Measurements from ENCODE around the gene ATCAY.

Gene ATCAY

DNA sequence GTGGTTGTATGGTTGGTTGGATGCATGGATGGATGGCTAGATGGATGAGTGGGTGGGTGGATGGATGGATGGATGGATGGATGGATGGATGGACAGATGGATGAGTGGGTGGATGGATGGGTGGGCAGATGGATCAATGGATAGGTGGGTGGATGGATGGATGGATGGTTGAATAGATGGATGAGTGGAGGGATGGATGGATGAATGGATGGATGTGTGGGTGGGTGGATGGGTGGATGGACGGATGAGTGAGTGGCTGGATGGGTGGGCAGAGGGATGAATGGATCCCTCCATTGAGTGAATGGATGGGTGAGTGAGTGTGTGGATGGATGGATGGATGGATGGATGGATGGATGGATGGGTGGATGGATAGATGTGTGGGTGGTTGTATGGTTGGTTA lies 43.4 kb downstream of the ATCAY start:
- Histone ChIP-seq H3K9ac (ENCODE audit: low read depth, low read length) (no peak overlapping the region), H4K20me1 (ENCODE audit: insufficient read depth, low read length) (no peaks in the 10 kb centered on the region), H2AFZ (ENCODE audit: low read depth, low read length) (no peak overlapping the region), H3K79me2 (ENCODE audit: insufficient read depth, low read length) (no peaks in the 10 kb centered on the region), H3K27ac (ENCODE audit: low read length) (no peak overlapping the region), H3K36me3 (ENCODE audit: insufficient read depth, low read length) (no peaks in the 10 kb centered on the region), H3K4me3 (ENCODE audit: low read depth in 1 of 2, low read length in 2 of 2) (no peak overlapping the region), H3K27me3 (ENCODE audit: insufficient read depth, low read length, poor library complexity) (no peaks in the 10 kb centered on the region), H3K9me3 (ENCODE audit: insufficient read depth, low read length, severe bottlenecking) (no peaks in the 10 kb centered on the region), H3K4me1 (ENCODE audit: insufficient read depth, low read length) (no peaks in the 10 kb centered on the region), H3K4me2 (ENCODE audit: insufficient read depth, low read length) (no peak overlapping the region)
- DNase-seq: no peak
- TF ChIP-seq, protein P1, sequence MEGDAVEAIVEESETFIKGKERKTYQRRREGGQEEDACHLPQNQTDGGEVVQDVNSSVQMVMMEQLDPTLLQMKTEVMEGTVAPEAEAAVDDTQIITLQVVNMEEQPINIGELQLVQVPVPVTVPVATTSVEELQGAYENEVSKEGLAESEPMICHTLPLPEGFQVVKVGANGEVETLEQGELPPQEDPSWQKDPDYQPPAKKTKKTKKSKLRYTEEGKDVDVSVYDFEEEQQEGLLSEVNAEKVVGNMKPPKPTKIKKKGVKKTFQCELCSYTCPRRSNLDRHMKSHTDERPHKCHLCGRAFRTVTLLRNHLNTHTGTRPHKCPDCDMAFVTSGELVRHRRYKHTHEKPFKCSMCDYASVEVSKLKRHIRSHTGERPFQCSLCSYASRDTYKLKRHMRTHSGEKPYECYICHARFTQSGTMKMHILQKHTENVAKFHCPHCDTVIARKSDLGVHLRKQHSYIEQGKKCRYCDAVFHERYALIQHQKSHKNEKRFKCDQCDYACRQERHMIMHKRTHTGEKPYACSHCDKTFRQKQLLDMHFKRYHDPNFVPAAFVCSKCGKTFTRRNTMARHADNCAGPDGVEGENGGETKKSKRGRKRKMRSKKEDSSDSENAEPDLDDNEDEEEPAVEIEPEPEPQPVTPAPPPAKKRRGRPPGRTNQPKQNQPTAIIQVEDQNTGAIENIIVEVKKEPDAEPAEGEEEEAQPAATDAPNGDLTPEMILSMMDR (IDR thresholded peaks at IDR 0.05; ENCODE audit: borderline replicate concordance, extremely low read depth, low read length, poor library complexity, severe bottlenecking): no peak
- no peak for TF ChIP-seq EZH2 (IDR thresholded peaks at IDR 0.05; ENCODE audit: borderline replicate concordance, low read depth, low read length, severe bottlenecking)
- ATAC-seq (ENCODE audit: insufficient read depth, low read depth): no peak

DNA sequence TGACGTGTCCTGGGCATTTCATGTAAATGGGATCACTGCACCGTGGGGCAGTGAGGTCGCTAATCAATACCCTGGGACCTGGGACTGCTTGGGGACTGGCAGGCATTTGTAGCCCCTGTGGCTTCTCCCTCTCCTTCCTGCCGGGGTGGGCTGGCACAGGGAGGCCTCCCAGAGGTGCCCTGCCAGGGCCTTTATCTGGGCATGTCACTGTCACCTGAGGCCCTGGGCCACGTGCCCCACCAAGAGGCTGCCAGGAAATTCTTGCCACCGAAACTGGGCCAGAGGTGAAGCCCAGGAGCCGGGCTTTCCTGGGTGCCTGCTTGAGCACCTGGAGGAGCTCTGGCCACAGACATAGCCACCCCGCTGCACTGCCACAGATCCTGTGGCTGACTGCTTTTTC lies 50.6 kb downstream of the ATCAY start:
- Histone ChIP-seq H3K9me3 (ENCODE audit: insufficient read depth, low read length, severe bottlenecking) (no peaks in the 10 kb centered on the region), H2AFZ (ENCODE audit: low read depth, low read length) (no peak overlapping the region), H4K20me1 (ENCODE audit: insufficient read depth, low read length) (no peaks in the 10 kb centered on the region), H3K27me3 (ENCODE audit: insufficient read depth, low read length, poor library complexity) (no peaks in the 10 kb centered on the region), H3K4me1 (ENCODE audit: insufficient read depth, low read length) (no peaks in the 10 kb centered on the region), H3K9ac (ENCODE audit: low read depth, low read length) (no peak overlapping the region), H3K4me3 (ENCODE audit: low read depth in 1 of 2, low read length in 2 of 2) (no peak overlapping the region), H3K79me2 (ENCODE audit: insufficient read depth, low read length) (no peaks in the 10 kb centered on the region), H3K4me2 (ENCODE audit: insufficient read depth, low read length) (no peak overlapping the region), H3K36me3 (ENCODE audit: insufficient read depth, low read length) (no peaks in the 10 kb centered on the region), H3K27ac (ENCODE audit: low read length) (no peak overlapping the region)
- ATAC-seq (ENCODE audit: insufficient read depth, low read depth) (no peak), DNase-seq (no peak)
- TF ChIP-seq, protein P1 (IDR thresholded peaks at IDR 0.05; ENCODE audit: borderline replicate concordance, extremely low read depth, low read length, poor library complexity, severe bottlenecking): no peak
- TF ChIP-seq EZH2 (IDR thresholded peaks at IDR 0.05; ENCODE audit: borderline replicate concordance, low read depth, low read length, severe bottlenecking): no peak

DNA sequence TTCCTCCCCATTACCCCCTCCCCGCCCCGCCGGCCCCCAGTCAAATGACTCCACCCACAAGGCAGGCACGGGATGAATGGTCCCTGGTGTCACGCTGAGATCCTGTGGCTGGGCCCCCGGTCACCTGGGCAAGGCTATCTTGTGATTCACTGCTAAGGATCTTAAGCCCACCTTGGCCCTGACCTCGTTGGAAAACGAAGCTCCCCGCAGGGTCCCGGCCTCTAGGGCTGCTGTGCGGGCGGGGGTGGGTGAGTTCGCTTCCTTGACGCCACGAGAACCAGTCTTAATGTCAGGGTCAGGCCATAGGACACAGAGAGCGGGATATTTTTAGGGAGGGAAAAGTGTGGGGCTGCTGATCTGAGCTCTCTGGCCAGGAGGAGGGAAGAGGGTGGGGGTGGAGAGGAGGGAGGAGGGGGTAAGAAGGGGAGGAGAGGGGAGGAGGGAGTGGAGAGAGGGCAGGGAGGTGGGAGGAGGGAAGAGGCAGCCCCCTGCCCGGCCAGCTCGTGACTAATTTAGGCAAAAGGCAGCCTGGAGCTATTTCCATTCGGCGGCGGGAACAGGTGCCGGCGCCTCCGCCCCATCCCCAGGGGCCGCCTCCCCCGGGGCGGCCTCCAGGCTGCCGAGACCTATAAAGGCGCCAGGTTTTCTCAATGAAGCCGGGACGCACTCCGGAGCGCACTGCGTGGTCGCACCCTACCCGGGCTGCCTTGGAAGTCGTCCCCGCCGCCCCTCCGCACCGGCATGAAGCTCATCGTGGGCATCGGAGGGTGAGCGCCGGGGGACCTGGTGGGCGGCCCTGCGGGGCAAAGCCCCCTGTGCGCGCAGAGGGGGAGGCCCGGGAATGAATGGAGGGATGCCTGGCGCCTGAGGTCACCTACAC lies 52.7 kb downstream of the ATCAY start, which contains the start of gene NMRK2:
TSS of gene NMRK2 (plus strand) at position 139 of the 880 bp plus-strand sequence. CDS start at position 742, 603 bp downstream.
- no peak within 1 kb of the TSS for H3K4me2 ChIP-seq (ENCODE audit: insufficient read depth, low read length)
- H4K20me1 ChIP-seq (ENCODE audit: insufficient read depth, low read length): no peaks in the 10 kb centered on the region
- TF ChIP-seq, protein P1 (IDR thresholded peaks at IDR 0.05; ENCODE audit: borderline replicate concordance, extremely low read depth, low read length, poor library complexity, severe bottlenecking): no peak
- no peak for TF ChIP-seq EZH2 (IDR thresholded peaks at IDR 0.05; ENCODE audit: borderline replicate concordance, low read depth, low read length, severe bottlenecking)
- no peak within 1 kb of the TSS for H3K9ac ChIP-seq (ENCODE audit: low read depth, low read length)
- no peaks in the 10 kb centered on the region for H3K4me1 ChIP-seq (ENCODE audit: insufficient read depth, low read length)
- H3K4me3 ChIP-seq (ENCODE audit: low read depth in 1 of 2, low read length in 2 of 2): no peak within 1 kb of the TSS
- H3K27me3 ChIP-seq (ENCODE audit: insufficient read depth, low read length, poor library complexity): no peaks in the 10 kb centered on the region
- H3K79me2 ChIP-seq (ENCODE audit: insufficient read depth, low read length): no peaks in the 10 kb centered on the region
- no peaks in the 10 kb centered on the region for H3K9me3 ChIP-seq (ENCODE audit: insufficient read depth, low read length, severe bottlenecking)
- no peak within 1 kb of the TSS for H3K27ac ChIP-seq (ENCODE audit: low read length)
- DNase-seq (no peak), ATAC-seq (ENCODE audit: insufficient read depth, low read depth) (no peak)
- H3K36me3 ChIP-seq (ENCODE audit: insufficient read depth, low read length): no peaks in the 10 kb centered on the region
- no peak within 1 kb of the TSS for H2AFZ ChIP-seq (ENCODE audit: low read depth, low read length)
